Body of pancreas (tissue), 4 donors: ENCODE measurements around the gene SLC24A3. TPM values are rescaled to one million over a fixed set of nuclear protein-coding genes. Genes with fewer than 3 reads are reported as not detected.

Source experiments
- ATAC-seq: fragments of 150-250 bp; one replicate; pipeline ENCODE4 v1.9.1; 2016
- DNase-seq, 4 donors: peaks; one replicate each; pipeline ENCODE4 v3.0.0-alpha.2; 2019
- H3K27ac ChIP-seq, 4 donors: fragments of 200-600 bp; sonication (generic); 1 replicate in 3 of 4; 2 replicates in 1 of 4; pipeline versions ENCODE4 v1.5.1 to v1.6.1; 2016 to 2019; ENCODE audit warnings: mild to moderate bottlenecking in 1 of 4, mixed read lengths in 1 of 4, moderate library complexity in 1 of 4
- H3K27me3 ChIP-seq, 2 donors: fragments of 200-600 bp; sonication (generic); one replicate each; pipeline ENCODE4 v1.6.0; 2016; ENCODE audit warnings: mild to moderate bottlenecking in 1 of 2
- H3K36me3 ChIP-seq, 2 donors: fragments of 200-600 bp; sonication (generic); replicated peaks in 1 of 2; 2 replicates each; pipeline ENCODE4 v1.5.1; 2016; ENCODE audit warnings: low read depth in 2 of 2; ENCODE audit not compliant: insufficient read depth in 1 of 2
- H3K4me1 ChIP-seq: fragments of 200-600 bp; sonication (generic); one replicate; pipeline ENCODE4 v1.6.0; 2016
- H3K4me3 ChIP-seq, 2 donors: fragments of 200-600 bp; sonication (generic); 1 replicate in 1 of 2; 2 replicates in 1 of 2; pipeline ENCODE4 v1.5.1; 2016 to 2019
- H3K9me3 ChIP-seq, 3 donors: fragments of 200-600 bp; sonication (generic); 1 replicate in 2 of 3; 2 replicates in 1 of 3; pipeline ENCODE4 v1.5.1; 2016
- POLR2A ChIP-seq, 3 donors: fragments of 450-650 bp; IDR thresholded peaks; one replicate each; pipeline ENCODE4 v1.6.1; 2016; ENCODE audit warnings: antibody characterized with exemption in 3 of 3, mild to moderate bottlenecking in 2 of 3
- WGBS, 2 donors: methylation state at CpG; one replicate each; pipeline ENCODE4 v1.1.5; 2017; 5-methylcytosine and 5-hydroxymethylcytosine counted together
- intact Hi-C: fragments of 100-400 bp; cut with DNase I; formaldehyde crosslinking; loops from one replicate; pipeline ENCODE4 v1.15.1; 2023
- total RNA-seq, 2 donors: library from RNA; depleted of rRNA; stranded (reverse); fragments of >200 nt; gene quantifications; one replicate each; pipeline ENCODE4 v1.1.0, GENCODE V29; 2016
- TF ChIP-seq, protein P1 (sequence below), 7 experiments: fragments of 450-650 bp in 4 of 7; fragments of 200-600 bp in 3 of 7; sonication (generic) in 3 of 7; IDR thresholded peaks; one replicate each; pipeline ENCODE4 v1.5.1; 2016 to 2019; ENCODE audit warnings: antibody characterized with exemption in 7 of 7

Gene SLC24A3
- total RNA-seq, 2 donors from 2014 or later: 0.66 to 1.0 TPM

DNA sequence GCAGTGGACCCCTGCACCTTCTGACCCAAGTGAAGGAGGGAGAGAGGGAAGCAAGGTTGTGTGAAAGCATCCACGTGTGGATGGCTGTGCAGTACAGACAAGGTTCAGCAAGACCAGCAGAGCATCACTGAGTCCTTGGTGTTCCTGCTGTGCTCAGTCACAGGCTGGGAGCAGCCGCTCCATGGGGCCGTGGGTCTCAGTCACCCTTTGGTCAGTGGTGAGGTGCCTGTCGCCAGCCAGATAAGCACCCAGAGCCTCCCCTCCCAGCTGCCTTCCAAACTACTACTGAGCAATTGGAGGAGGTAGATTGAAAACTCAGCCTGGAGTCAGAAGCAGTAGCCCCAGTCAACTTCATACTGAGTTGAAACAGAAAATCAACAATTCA lies 218.9 kb downstream of the SLC24A3 start:
- TF ChIP-seq POLR2A (IDR thresholded peaks at IDR 0.05): no peak
- TF ChIP-seq, protein P1, sequence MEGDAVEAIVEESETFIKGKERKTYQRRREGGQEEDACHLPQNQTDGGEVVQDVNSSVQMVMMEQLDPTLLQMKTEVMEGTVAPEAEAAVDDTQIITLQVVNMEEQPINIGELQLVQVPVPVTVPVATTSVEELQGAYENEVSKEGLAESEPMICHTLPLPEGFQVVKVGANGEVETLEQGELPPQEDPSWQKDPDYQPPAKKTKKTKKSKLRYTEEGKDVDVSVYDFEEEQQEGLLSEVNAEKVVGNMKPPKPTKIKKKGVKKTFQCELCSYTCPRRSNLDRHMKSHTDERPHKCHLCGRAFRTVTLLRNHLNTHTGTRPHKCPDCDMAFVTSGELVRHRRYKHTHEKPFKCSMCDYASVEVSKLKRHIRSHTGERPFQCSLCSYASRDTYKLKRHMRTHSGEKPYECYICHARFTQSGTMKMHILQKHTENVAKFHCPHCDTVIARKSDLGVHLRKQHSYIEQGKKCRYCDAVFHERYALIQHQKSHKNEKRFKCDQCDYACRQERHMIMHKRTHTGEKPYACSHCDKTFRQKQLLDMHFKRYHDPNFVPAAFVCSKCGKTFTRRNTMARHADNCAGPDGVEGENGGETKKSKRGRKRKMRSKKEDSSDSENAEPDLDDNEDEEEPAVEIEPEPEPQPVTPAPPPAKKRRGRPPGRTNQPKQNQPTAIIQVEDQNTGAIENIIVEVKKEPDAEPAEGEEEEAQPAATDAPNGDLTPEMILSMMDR (IDR thresholded peaks at IDR 0.05): no peak

DNA sequence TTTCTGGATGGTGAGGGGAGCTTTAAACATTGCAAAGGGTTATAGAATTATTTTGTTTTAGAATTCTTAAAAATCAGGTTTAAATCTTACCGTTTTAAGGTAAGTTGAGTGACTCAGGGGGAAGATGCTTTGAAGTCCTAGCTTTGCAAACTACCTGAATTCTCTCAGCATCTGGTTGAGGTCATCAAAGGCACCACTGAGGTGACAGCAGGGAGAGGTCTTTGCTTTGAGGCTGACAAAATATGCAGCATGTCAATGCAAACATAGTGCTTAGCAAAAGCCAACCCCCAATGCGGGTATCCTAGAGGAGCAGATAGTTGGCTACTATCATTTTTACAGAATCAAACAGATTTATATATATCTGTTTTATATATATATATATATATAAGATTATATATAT lies 219.5 kb downstream of the SLC24A3 start:
- WGBS, 2 donors: 60 to 64% methylated on average over 2 of the region's 2 CpGs
- TF ChIP-seq POLR2A (IDR thresholded peaks at IDR 0.05): no peak
- TF ChIP-seq, protein P1 (IDR thresholded peaks at IDR 0.05): no peak

More for the DNA sequence above, 218.9 kb downstream of the SLC24A3 start:
- peaks cover 8% of the 10 kb centered on the region for H3K4me1 ChIP-seq
- H3K27ac ChIP-seq: no peak overlapping the region
- H3K9me3 ChIP-seq: no peaks in the 10 kb centered on the region
- WGBS, 2 donors: 39 to 56% methylated on average over 3 to 4 of the region's 4 CpGs
- no peak for ATAC-seq
- no peak overlapping the region for H3K4me3 ChIP-seq
- H3K27me3 ChIP-seq: no peaks in the 10 kb centered on the region
- DNase-seq: no peak
- H3K36me3 ChIP-seq: no peaks in the 10 kb centered on the region
- intact Hi-C loops: no loop called here

DNA sequence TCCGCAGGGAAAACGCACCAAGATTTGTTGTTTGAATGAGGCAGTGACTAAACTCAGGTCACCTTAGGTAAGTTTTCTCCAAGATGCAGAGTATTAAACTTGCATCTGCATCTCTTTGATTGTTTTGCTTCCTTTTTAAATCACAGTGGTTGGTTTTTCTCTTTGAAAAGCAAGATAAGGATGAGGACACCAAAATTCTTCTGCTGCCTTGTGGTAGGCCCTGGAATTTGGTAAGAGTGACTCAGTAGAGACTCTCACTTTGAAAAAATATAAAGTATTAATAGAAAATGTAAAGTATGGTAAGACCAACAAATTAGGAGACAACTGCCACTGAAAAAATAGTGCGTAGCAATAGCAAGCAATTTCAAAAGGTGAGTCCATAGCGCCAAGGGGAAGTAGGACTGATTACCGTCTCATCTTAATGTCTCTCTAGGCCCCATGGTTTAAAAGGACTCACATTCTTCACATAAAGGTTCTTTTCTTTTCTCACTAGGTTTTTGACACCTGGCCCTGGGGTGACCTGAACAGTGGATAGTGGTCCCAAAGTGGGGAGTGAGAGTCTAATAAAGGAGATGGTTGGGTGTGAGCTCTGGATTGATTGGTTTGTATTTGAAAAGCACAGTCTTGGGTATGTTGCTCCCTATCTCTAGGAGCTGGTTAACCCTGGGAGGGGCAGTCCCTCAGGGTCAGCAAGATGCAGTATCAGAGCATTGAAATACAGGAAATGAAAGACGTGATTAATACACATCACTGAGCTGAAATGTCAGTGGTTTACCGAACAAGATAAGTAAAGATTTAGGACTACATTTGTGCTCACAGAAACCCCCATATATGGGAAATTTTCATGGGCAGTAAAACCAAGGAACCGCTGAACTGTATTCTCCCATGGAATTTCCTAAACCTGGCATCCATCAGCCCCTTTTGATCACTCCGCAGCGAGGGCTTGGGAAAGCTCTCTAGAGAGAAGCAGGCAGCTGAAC lies 221.2 kb downstream of the SLC24A3 start:
- Histone ChIP-seq H3K36me3 (no peaks in the 10 kb centered on the region), H3K9me3 (no peaks in the 10 kb centered on the region), H3K4me3 (no peak overlapping the region), H3K27me3 (no peaks in the 10 kb centered on the region), H3K4me1 (peaks cover 8% of the 10 kb centered on the region), H3K27ac (no peak overlapping the region)
- intact Hi-C loops: no loop called here
- no peak for TF ChIP-seq POLR2A (IDR thresholded peaks at IDR 0.05)
- TF ChIP-seq, protein P1 (IDR thresholded peaks at IDR 0.05): no peak
- no peak for DNase-seq
- ATAC-seq: no peak
- WGBS, 2 donors: 68 to 72% methylated on average over 10 of the region's 10 CpGs

More for the DNA sequence above, 219.5 kb downstream of the SLC24A3 start:
- no peak overlapping the region for H3K4me3 ChIP-seq
- H3K4me1 ChIP-seq: peaks cover 8% of the 10 kb centered on the region
- no peaks in the 10 kb centered on the region for H3K36me3 ChIP-seq
- ATAC-seq: no peak
- no peak for DNase-seq
- no peaks in the 10 kb centered on the region for H3K27me3 ChIP-seq
- intact Hi-C loops: no loop called here
- no peak overlapping the region for H3K27ac ChIP-seq
- no peaks in the 10 kb centered on the region for H3K9me3 ChIP-seq

DNA sequence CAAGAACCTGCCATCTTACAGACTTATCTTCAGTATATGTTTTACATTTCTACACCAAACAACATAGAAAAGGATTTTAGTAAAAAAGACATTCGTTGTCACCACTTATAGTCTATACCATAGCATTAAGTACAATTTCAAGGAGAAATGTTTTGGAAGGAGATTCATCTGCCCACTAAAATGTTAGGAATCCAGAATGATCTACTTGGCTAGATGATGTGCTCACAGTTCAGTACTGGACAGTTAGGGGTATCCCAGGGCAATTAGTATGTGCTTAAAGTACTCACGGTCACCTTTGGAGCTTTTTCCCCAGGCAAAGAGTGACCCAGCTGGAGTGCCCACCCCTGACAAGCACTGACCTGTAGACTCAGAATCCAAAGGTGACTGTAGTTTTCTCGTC lies 222.9 kb downstream of the SLC24A3 start:
- no peak for ATAC-seq
- no peak for DNase-seq
- Histone ChIP-seq H3K4me1 (peaks cover 8% of the 10 kb centered on the region), H3K36me3 (no peaks in the 10 kb centered on the region), H3K9me3 (no peaks in the 10 kb centered on the region), H3K27me3 (no peaks in the 10 kb centered on the region), H3K27ac (no peak overlapping the region), H3K4me3 (no peak overlapping the region)
- TF ChIP-seq POLR2A (IDR thresholded peaks at IDR 0.05): no peak
- TF ChIP-seq, protein P1 (IDR thresholded peaks at IDR 0.05): no peak
- intact Hi-C loops: no loop called here
- 55 to 66% methylated on average over 3 of the region's 3 CpGs for WGBS, 2 donors
